GM21390 (cell line): ENCODE measurements around the gene ARHGEF12.

Experiments
- ATAC-seq: cut with Tn5 transposase; IDR thresholded peaks from one replicate; pipeline ENCODE4 v1.9.1; 2021; ENCODE audit not compliant: unreplicated experiment

ARHGEF12 gene

DNA sequence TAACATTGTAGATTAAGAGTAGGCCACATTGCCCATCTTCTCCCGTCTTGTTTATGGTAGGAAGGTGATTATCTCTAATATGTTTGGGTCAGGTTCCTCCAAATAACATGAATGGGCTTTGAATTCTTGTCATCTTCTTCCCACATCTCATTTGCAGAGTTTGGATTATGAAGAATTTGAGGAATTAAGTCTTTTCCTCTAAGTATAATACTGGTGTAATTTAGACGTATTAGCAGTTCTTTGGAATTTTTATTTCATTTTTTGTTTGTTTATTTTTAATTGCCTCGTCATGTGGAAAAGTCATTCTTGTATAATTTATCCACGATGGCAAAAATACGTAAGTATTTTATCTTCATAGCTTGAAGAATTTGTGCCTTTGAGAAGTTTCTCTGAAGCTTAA is 73.4 kb downstream of the ARHGEF12 start:
- no peak for ATAC-seq

- ATAC-seq: no peak
Measured at GRCh38 chr11:120410622-120411380, 74.6 kb downstream of the ARHGEF12 start.

DNA sequence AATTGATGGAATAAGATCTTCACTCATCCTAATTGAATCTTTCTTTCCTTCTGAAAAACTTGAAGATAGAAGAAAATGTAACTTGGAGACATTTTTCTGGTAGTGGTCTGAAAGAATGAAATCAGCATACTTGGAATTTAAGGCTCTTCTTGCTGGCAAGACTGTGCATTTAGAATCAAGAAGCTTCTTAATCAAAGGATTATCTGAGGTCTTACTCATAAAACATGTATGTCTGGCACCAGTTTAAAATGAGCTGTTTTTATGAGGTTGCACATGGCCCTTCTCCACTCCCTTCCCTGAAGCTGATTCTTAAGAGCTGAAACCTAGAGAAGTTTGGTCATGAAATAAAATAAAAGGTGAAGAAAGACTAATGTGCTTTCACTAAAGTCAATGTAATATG is 77.3 kb downstream of the ARHGEF12 start:
- ATAC-seq: no peak

- ATAC-seq: no peak
Measured at GRCh38 chr11:120420572-120420971, 84.4 kb downstream of the ARHGEF12 start.

- no peak for ATAC-seq
Measured at GRCh38 chr11:120424185-120424969, 88.2 kb downstream of the ARHGEF12 start.

DNA sequence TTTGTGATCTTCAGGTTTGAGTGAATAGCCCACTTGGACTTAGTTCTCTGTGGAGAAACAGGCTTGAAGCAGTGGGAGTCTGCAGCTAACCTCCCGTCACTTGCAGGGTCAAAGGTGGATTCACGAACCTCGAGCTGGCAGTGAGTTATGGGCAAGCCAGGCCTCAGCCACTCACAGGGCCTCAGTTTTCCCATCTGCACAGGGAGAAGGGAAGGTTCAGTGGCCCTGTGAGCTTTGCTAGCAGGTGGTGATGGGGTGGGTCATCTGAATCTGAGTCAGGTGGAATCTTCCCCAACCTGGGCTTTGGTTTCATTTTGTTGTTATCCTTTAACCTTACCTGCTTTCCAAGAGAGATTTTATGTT is 88.7 kb downstream of the ARHGEF12 start:
- ATAC-seq: no peak

- no peak for ATAC-seq
Measured at GRCh38 chr11:120425527-120425926, 89.3 kb downstream of the ARHGEF12 start.

DNA sequence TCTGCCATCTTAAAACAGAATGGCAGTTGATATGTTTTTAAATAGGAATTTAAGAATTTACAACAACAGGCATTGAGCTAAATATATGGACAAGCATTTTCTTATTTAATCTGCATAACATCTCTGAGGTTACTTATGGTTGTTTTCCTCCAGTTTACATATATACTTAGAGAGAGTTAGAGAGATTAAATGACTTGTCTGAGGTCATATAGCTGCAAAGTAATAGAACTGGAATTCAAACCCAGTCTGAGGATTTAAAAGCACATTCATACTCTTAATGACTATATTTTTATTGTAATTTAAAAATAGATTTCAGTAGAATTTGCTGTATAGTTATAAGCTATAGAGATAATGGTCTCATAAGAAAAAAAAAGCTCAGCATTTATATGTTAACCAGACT is 93.9 kb downstream of the ARHGEF12 start:
- ATAC-seq: no peak

DNA sequence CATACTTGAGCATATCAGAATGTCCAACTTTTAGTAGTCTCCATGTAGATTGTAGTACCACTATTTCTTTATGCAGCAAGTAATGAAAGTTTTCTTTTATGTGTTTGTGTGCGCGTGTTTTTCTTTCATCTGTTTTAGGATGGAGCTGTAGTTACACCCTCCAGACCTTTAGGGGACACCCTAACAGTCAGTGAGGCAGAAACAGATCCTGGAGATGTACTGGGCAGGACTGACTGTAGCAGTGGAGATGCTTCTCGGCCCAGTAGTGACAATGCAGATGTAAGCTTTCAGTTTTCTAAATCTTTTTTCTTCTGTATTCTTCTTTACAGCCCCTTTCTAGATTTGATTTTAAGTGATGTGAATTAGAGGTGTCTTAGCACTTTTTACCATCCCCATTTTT is 95.4 kb downstream of the ARHGEF12 start:
- no peak for ATAC-seq

DNA sequence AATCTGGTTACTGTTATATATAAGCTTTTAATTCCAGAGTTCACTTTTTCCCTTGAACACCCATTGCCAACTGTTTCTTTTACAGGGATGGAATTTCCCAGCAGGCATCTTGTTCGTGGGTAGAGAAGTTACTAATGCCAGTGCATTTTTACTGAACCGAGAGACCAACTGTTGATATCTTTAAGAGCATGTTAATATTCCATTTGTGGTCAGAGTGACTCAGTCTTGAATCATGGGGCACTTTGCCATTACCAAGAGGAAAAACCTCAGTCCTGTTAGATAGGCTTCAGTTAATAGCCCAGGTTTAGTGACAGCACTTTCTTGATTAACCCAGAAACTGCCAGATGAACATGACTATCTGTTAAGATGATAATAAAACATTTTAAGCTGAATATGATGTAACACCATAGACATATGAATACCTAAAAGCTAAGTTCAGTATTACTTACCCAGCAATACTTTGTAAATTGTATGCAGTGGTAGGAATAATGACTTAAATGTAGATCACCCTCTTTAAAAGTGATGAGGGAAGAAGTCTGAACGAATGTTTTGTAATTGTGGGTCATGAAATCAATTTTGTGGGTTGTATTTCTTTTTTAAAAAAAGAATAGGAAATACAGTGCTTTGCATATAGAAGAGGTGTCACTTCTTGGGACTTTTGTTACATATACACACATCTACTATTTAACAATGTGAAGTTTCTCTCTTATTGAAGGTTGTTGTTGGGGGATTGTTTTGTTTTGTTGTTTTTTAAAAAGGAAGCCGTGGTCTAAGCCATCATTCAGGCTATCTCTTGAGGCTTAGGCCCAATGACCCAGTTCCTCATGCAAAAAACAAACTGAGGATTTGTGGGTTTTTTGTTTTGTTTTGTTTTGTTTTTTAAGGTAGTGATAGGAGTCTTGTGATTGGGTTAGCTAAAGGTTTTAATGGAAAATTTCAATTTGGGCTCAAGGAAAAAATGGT is 96.1 kb downstream of the ARHGEF12 start:
- ATAC-seq: no peak

DNA sequence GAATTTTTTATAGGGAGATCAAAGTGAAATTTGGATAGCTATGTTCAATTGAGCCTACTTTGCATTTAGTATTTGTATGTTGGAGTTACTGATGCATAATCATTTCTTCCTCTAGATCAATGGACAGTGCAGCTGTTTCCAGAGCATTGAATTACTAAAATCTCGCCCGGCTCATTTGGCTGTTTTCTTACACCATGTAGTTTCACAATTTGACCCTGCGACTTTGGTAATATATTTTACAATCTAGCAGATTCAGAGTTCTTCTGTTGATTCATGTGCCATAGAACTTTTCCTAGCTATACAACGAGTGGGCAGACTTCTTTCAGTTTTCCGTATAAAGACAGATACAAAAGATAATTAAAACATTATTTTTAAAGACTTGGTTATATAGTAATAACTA is 105.4 kb downstream of the ARHGEF12 start:
- no peak for ATAC-seq

- ATAC-seq: no peak
Measured at GRCh38 chr11:120442031-120442430, 105.8 kb downstream of the ARHGEF12 start.

GRCh38 chr11:120446802-120447201 is 110.6 kb downstream of the ARHGEF12 start:
- no peak for ATAC-seq

DNA sequence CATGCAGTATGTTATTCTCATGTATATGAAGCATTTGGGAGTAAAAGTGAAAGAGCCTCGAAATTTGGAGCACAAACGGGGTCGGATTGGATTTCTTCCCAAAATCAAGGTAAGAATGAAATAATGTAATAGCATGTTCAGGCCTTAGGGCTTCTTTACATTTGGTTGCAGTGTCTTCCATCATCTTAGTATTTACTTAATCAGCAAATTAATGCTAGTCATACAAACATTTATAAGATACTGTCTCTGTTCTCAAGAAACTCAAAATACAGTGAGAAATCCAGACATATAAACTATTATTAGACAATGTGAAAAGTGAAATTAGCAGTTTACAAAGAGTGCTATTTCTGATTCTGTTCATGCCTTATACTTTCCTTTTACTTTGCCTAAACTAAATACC is 112.0 kb downstream of the ARHGEF12 start:
- no peak for ATAC-seq

DNA sequence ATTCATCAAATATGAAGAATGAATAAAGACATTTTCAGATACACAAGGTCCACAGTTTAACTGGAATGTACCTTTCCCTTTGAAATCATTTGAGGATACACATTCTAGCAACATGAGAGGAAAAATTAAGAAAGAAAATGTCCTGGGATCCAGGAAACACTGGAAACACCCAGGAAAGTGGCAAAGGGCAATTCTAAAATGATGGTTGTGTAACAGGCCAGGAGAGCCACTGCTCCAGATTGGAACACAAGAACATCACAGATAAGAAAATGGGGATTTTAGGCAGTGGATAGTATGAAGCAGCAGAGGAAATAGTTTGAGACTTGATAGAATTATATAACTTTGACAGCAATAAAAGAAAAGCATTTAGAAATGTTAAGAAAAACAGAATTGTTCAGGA is 119.3 kb downstream of the ARHGEF12 start:
- ATAC-seq: no peak

DNA sequence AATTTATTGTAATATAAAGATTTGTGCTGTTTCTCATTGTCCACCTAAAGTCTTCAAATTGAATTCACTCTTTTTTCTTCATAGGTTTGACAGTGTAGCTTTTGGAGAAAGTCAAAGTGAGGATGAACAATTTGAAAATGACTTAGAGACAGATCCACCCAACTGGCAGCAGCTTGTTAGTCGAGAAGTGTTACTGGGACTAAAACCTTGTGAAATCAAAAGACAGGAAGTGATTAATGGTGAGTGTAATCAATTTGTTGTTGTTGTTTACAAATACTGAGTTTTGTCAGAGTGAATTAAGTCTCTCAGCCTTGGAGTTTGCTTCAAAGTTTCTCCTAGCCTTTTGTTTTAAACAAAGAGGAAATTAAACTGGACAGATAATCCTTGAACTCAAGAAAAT is 121.8 kb downstream of the ARHGEF12 start:
- no peak for ATAC-seq

DNA sequence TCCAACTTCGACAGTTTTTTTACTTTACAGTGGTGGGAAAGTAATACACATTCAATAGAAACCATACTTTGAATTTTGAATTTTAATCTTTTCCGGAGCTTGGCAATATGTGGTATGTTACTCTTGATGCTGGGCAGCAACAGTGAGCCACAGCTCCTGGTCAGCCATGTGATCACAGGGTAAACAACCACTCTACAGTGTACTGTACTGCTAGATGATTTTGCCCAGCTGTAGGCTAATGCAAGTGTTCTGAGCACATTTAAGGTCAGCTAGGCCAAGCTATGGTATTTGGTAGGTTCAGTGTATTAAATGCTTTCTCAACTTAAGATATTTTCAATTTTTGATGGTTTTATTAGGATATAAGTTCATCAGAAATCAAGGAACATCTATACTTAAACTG is 126.6 kb downstream of the ARHGEF12 start:
- ATAC-seq: no peak

GRCh38 chr11:120465921-120466534 is 129.8 kb downstream of the ARHGEF12 start:
- no peak for ATAC-seq

- no peak for ATAC-seq
Measured at GRCh38 chr11:120467627-120468026, 131.4 kb downstream of the ARHGEF12 start.

DNA sequence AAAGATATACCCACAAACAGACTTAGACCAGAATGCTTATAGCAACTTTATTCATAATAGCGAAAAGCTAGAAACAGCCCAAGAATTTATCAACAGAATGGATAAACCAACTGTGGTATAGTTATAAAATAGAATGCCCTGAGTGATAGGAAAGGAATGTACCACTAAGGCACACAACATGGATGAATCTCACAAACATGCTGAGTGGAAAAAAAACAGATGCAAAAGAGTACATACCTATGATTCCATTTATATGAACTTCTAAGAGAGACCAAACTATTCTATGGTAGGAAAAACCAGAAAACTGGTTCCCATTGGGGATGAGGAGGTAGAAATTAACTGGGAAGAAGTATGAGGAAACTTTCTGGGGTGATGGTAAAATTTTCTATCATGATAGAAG is 134.9 kb downstream of the ARHGEF12 start:
- ATAC-seq: no peak

DNA sequence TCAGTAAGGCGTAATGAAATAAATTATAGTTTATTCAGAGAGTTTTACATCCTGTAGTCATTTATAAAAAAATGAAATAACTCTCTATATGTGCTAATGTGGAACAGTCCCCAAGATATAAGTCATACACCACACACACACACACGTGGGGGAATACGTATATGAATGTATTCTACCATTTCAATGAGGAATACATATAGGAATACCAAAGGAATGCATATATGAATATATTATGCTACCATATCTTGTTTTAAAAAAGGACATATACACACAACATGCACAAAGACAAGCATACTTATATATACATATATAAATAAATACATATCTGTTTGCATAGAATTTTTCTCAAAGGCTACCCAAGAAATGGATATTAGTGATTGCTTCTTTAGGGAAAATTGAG is 135.8 kb downstream of the ARHGEF12 start:
- no peak for ATAC-seq
